HEK293T (cell line): ENCODE data around the gene SURF4.

Experiments
- BHLHE40 ChIP-seq: fragments of 450-650 bp; IDR thresholded peaks from 2 replicates; pipeline ENCODE4 v1.6.1; 2016; ENCODE audit warnings: mild to moderate bottlenecking, moderate library complexity, borderline replicate concordance
- FOXM1 ChIP-seq: fragments of 450-650 bp; IDR thresholded peaks from 2 replicates; pipeline ENCODE4 v1.6.1; 2017; ENCODE audit warnings: mild to moderate bottlenecking, borderline replicate concordance
- HDGF ChIP-seq: fragments of 450-650 bp; IDR thresholded peaks from 2 replicates; pipeline ENCODE4 v1.6.1; 2017; ENCODE audit warnings: antibody characterized with exemption, borderline replicate concordance
- LEF1 ChIP-seq: fragments of 450-650 bp; IDR thresholded peaks from 2 replicates; pipeline ENCODE4 v1.6.1; 2017; ENCODE audit warnings: mild to moderate bottlenecking, borderline replicate concordance
- NFRKB ChIP-seq: fragments of 450-650 bp; IDR thresholded peaks from 2 replicates; pipeline ENCODE4 v1.6.1; 2016; ENCODE audit warnings: mild to moderate bottlenecking, moderate library complexity
- TARDBP ChIP-seq: fragments of 450-650 bp; IDR thresholded peaks from 2 replicates; pipeline ENCODE4 v1.6.1; 2016
- TF ChIP-seq, protein P1 (sequence below): fragments of 450-650 bp; IDR thresholded peaks from 2 replicates; pipeline ENCODE4 v1.6.1; 2016

DNA sequence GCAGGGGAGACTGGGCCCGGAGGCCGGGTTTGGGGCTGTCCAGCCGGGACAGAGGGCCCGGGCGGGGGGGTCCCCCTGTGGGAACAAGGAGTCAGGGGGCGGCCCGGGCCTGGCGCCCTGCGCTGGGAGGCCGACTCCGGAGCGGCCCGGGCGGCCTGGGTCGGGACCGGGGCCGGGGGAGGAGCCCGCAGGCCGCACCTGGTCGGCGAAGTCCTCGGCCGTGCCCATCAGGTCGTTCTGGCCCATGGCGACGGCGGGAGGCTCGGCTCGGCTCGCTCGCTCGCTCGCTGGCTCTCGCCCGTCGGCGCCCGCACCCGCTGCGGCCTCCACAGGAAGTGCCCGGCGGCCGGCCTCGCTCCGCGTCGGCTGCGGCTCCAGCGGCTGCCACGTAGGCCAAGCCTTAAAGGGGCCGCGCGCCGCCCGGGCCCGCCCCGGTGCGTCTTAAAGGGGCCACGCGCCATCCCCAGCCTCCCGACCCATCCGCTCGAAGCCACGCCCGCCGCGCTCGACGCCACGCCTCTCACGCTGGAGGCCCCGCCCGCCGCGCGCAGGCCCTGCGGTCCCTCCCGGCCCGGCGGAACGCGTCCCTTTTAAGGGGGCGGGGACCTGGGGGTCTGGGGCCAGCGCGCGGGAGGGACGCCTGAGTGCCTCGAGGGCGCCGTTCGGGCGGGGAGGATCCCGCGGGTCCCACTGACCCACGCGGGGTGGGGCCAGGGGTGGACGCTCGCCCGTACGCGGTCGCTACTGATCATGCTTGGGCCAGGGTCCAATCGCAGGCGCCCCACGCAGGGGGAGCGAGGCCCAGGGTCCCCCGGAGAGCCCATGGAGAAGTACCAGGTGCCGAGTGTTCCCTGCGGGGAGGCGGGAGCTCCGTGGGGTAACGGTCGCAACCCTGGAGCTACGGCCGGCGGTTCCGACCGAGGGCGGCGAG, at the start of gene SURF4, which contains the start of gene STKLD1:
- TF ChIP-seq TARDBP = no peak
- no peak for TF ChIP-seq NFRKB
- TF ChIP-seq FOXM1 = peak; percentile 89
- TF ChIP-seq, protein P1, sequence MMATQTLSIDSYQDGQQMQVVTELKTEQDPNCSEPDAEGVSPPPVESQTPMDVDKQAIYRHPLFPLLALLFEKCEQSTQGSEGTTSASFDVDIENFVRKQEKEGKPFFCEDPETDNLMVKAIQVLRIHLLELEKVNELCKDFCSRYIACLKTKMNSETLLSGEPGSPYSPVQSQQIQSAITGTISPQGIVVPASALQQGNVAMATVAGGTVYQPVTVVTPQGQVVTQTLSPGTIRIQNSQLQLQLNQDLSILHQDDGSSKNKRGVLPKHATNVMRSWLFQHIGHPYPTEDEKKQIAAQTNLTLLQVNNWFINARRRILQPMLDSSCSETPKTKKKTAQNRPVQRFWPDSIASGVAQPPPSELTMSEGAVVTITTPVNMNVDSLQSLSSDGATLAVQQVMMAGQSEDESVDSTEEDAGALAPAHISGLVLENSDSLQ = no peak
- TF ChIP-seq LEF1 = no peak
- no peak for TF ChIP-seq BHLHE40
- no peak for TF ChIP-seq HDGF
